Measurements from ENCODE around the gene PSMC3.

The PSMC3 gene

DNA sequence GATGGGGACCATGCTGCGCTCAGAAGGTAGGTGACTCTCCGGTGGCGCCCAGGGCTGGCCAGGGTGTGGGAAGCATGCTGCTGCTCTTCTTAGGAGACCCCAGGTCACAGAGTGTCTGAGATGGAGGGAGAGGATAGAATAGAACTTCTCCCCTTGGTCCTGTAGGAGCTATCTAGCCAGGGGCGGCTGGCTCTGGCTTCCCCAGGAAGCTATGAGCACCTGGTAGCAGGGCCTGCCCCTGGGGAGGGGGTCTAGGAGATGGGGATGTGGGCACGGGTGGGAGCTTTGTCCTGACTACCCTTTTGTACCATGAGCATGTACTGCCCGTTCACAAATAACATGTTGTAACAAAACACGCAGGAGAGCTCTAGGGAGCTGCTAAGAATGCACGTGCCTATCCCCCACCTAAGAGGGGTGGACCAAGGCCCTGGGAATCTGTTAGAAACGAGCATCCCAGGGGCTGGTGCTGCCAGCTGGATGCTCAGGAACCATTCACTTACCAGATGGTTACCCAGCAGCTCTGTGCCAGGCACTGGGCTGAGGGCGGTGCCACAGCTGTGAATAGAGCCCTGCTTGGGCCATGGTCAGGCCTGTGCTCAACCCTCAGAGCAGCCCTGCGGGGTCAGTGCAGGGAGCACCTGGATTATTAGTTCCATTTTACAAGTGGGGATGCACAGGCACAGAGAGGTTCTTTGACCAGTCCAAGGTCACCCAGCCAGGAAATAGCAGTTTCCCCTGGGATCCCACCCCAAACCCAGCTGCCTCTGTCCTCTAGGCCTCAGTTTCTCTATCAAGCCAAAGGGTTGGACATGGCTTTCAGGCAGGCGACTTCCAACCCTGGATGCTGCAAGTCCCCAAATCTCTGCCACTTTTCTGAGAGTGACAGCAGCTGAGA, 15.6 kb downstream of the PSMC3 start:
- DNase-seq (ENCODE audit: low read depth) = no peak
- H3K4me3 ChIP-seq (ENCODE audit: low read length) = peak overlapping the region; percentile 98
- peaks cover 55% of the 10 kb centered on the region for H3K4me1 ChIP-seq (ENCODE audit: control insufficient read depth, insufficient read depth, low read length)
- H3K27me3 ChIP-seq (replicated peaks; ENCODE audit: control insufficient read depth, insufficient read depth, low read length) = no peaks in the 10 kb centered on the region
- H3K9me3 ChIP-seq (ENCODE audit: control insufficient read depth, low read length) = no peaks in the 10 kb centered on the region
- peaks cover 30% of the 10 kb centered on the region for H3K36me3 ChIP-seq (ENCODE audit: control insufficient read depth, insufficient read depth, low read length, severe bottlenecking)
- H3K9ac ChIP-seq (ENCODE audit: low read length) = peak overlapping the region; percentile 99

DNA sequence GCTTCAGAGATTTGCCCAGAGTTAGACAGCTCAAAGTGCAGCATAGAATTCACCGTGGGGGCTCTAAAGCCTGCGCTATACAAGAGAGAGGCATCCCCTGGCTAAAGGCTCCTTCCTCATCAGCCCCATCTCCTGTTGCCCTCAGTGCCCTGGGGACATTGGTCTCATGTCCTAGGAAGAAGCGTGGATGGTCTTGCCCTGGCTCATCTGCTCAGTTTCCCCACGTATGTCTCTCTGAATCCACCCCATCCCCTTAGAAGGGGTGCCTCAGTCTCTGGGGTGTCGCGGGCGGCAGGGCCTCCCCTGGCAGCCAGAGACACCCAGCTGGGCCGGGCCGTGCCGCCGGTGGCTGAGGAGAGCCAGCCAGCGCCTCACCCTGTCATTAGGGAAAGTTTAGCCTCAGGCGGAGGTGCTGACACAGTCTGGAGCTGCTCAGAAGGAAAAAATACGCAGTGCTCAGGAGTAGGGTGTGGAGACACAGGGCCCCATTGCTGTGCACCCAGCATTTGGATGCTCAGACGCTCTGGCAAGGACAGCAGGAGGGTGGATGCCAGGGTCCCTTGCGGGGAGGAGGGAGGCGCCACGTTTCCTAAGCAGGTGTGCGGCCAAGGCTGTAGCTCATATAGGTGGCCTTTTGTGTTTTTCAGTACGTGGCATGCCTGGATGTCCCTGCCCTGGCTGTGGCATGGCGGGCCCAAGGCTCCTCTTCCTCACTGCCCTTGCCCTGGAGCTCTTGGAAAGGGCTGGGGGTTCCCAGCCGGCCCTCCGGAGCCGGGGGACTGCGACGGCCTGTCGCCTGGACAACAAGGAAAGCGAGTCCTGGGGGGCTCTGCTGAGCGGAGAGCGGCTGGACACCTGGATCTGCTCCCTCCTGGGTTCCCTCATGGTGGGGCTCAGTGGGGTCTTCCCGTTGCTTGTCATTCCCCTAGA, 16.5 kb downstream of the PSMC3 start:
- H3K9me3 ChIP-seq (ENCODE audit: control insufficient read depth, low read length) = no peaks in the 10 kb centered on the region
- H3K36me3 ChIP-seq (ENCODE audit: control insufficient read depth, insufficient read depth, low read length, severe bottlenecking) = peaks cover 24% of the 10 kb centered on the region
- peak; percentile 41 for DNase-seq (ENCODE audit: low read depth)
- H3K27me3 ChIP-seq (replicated peaks; ENCODE audit: control insufficient read depth, insufficient read depth, low read length) = no peaks in the 10 kb centered on the region
- H3K4me1 ChIP-seq (ENCODE audit: control insufficient read depth, insufficient read depth, low read length) = peaks cover 47% of the 10 kb centered on the region
- peak overlapping the region; percentile 99 for H3K9ac ChIP-seq (ENCODE audit: low read length)
- H3K4me3 ChIP-seq (ENCODE audit: low read length) = peak overlapping the region; percentile 98

DNA sequence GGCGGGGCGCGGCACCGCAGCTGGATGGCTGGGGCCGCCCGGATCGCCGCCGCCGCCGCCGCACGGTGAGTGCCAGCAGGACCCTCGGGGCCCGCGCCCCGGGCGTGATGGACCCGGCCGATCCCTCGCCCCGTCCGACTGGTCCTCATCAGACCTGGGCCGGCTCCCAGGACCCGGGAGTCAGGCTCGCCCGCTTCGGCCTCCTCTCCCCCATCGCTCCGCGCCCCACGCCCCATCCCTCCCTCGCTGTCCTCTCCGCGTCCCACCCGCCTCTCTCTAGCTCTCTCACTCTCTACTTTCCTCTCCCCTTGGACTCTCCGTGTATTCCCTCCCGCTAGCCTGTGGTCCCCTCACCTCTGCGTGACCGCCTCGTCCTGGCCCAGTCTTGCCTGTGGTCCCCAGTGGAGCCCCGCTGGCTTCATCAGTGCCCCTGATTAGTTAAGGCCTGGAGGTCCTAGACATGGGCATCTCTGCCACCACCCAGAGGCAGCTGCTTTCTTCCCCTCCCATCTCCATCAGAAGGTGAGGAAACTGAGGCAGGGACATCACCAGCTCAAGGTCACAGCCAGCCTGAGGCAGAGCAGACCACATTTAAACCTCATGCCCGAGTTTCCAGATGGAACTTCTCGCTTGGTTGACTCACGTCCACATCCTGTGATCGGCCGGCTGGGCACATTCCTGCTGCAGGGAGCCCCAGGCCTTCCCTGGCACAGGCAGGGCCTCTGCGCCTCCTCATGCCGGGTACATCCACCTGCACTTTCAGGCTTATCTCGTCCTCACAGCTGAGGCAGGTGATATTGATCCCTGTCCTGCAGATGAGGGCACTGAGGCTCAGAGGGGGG, 17.4 kb downstream of the PSMC3 start:
- H3K9me3 ChIP-seq (ENCODE audit: control insufficient read depth, low read length) = no peaks in the 10 kb centered on the region
- peaks cover 16% of the 10 kb centered on the region for H3K36me3 ChIP-seq (ENCODE audit: control insufficient read depth, insufficient read depth, low read length, severe bottlenecking)
- DNase-seq (ENCODE audit: low read depth) = peak; percentile 91
- peak overlapping the region; percentile 99 for H3K9ac ChIP-seq (ENCODE audit: low read length)
- no peaks in the 10 kb centered on the region for H3K27me3 ChIP-seq (replicated peaks; ENCODE audit: control insufficient read depth, insufficient read depth, low read length)
- H3K4me1 ChIP-seq (ENCODE audit: control insufficient read depth, insufficient read depth, low read length) = peaks cover 39% of the 10 kb centered on the region
- peak overlapping the region; percentile 98 for H3K4me3 ChIP-seq (ENCODE audit: low read length)

DNA sequence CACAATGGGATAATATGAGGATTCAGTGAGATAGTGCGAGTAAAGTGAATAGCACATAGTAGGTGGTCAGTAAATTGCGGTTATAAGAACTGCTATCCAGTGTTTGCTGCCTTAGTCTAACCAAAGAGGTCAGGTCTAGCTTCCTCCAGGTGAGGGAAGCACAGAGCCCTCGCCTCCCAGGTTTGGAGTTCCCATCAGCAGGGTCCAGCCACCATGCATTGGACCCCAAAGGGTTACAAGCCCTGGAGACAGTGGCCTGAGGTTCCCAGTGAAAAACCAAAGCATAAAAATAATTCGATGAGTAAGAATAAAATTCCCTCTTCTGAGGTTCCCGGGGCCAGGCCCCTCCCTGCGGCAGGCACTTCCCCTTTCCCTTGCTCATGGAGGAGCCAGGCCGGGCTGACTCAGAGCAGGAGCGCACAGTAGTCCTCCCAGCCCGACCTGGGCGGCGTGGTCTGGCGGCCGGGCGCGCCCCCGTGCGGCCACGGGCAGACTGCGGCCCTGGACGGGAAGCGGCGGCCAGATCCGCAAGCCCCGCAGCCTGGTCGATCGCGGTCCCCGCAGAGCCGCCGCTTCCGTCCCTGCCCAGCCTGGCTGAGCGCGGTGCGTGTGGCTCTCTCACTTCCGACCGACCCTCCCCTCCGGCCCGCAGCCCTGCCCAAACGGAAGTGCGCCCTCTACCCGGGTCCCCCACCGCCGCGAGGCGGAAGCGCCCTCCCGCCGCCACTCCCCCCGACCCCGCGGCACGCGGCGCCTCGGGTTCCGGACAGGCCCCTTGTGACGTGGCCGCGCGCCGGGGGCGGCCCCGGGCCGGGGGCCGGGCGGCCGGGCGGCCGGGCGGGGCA, 18.3 kb downstream of the PSMC3 start, which contains the start of gene SLC39A13:
Gene SLC39A13 (plus strand): TSS at position 845 of the 845 bp plus-strand sequence. CDS start 1,505 bp downstream, outside the sequence.
- Histone ChIP-seq H3K27me3 (replicated peaks; ENCODE audit: control insufficient read depth, insufficient read depth, low read length) (no peaks in the 10 kb centered on the region), H3K9ac (ENCODE audit: low read length) (peak within 1 kb of the TSS; percentile 99), H3K9me3 (ENCODE audit: control insufficient read depth, low read length) (no peaks in the 10 kb centered on the region), H3K4me1 (ENCODE audit: control insufficient read depth, insufficient read depth, low read length) (peaks cover 32% of the 10 kb centered on the region), H3K36me3 (ENCODE audit: control insufficient read depth, insufficient read depth, low read length, severe bottlenecking) (peaks cover 13% of the 10 kb centered on the region), H3K4me3 (ENCODE audit: low read length) (peak within 1 kb of the TSS; percentile 98)
- peak; percentile 97 for DNase-seq (ENCODE audit: low read depth)

DNA sequence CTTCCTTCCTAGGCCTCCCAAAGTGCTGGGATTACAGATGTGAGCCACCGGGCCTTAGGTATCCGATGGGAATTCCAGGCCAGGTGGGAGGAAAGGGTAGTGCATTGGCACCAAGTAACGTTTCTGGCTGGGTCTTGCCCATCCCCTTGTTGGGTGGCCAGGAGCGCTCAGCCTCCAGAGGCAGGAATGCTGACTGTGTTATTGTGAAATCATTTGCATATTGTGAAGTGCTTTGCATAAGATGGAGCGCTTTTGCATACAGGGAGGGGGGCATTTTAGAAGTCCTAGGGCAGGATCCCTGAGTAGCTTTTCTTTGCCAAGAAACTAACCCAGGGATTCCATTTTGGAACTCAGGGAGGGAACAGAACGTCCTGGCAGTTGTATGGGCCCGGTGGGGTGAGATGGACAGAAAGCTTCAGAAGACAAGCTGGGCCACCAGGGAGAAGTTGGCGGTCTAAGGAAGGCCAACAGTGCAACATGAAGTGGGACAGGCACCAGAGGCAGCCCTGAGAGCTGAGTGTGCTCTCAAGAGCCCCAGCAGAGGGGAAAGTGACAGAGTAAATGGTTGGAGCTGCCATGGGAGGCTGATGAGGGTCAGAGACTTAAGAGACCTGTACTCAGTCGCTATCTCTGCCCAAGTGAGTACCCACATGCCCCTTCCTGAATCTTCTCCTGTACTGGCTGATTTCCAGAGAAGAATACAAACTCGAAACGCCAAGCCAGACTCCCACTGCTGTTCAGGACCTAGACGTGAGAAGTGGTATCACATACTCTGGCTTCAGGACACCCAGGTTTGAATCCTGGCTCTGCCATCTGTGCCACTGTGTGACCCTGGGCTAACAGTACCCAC, 19.1 kb downstream of the PSMC3 start:
- H3K4me3 ChIP-seq (ENCODE audit: low read length) = peak overlapping the region; percentile 89
- H3K27me3 ChIP-seq (replicated peaks; ENCODE audit: control insufficient read depth, insufficient read depth, low read length) = no peaks in the 10 kb centered on the region
- DNase-seq (ENCODE audit: low read depth) = peak; percentile 37
- peaks cover 32% of the 10 kb centered on the region for H3K4me1 ChIP-seq (ENCODE audit: control insufficient read depth, insufficient read depth, low read length)
- H3K9me3 ChIP-seq (ENCODE audit: control insufficient read depth, low read length) = no peaks in the 10 kb centered on the region
- H3K9ac ChIP-seq (ENCODE audit: low read length) = peak overlapping the region; percentile 96
- H3K36me3 ChIP-seq (ENCODE audit: control insufficient read depth, insufficient read depth, low read length, severe bottlenecking) = peaks cover 13% of the 10 kb centered on the region

DNA sequence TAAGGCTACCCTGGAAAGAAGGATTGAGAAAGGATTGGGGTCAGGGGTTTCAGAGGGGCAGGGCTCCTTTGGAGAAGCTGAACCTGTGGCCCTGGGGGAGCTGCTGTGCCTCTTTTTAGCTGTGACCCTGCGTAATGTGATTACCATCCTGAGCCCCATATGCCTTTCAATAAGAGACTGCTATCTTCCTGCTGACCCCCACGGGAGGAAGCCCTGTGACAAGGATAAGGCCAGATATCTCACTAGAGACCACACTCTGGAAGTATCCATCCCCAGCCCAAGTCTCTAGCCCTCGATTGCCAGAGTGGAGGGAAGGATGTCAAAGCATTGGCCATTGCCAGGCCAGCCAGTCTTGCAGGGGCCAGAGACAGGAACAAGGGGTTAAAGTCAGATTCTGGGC, 22.7 kb downstream of the PSMC3 start:
- peaks cover 24% of the 10 kb centered on the region for H3K4me1 ChIP-seq (ENCODE audit: control insufficient read depth, insufficient read depth, low read length)
- DNase-seq (ENCODE audit: low read depth) = no peak
- H3K9me3 ChIP-seq (ENCODE audit: control insufficient read depth, low read length) = no peaks in the 10 kb centered on the region
- no peak overlapping the region for H3K4me3 ChIP-seq (ENCODE audit: low read length)
- no peak overlapping the region for H3K9ac ChIP-seq (ENCODE audit: low read length)
- H3K36me3 ChIP-seq (ENCODE audit: control insufficient read depth, insufficient read depth, low read length, severe bottlenecking) = no peaks in the 10 kb centered on the region
- H3K27me3 ChIP-seq (replicated peaks; ENCODE audit: control insufficient read depth, insufficient read depth, low read length) = no peaks in the 10 kb centered on the region

DNA sequence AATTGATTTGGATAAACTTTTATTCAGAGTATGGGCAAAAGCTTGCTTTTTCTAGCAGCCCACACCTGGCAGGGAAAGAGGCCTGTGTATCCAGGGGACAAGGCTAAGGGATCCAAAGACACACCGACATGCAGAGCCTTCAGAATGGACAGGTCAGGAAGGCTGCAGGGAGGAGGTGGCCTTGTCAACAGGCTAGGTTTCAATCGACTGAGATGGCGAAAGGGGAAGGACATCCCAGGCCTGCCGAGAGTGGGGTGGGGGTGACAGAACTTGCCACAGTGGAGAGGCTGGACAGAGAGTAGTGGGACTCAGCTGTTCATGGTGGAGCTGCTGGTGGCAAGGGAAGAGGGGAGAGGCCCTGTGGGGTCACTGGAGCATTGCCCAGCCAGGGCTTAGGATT, 23.1 kb downstream of the PSMC3 start:
- no peaks in the 10 kb centered on the region for H3K9me3 ChIP-seq (ENCODE audit: control insufficient read depth, low read length)
- peaks cover 24% of the 10 kb centered on the region for H3K4me1 ChIP-seq (ENCODE audit: control insufficient read depth, insufficient read depth, low read length)
- DNase-seq (ENCODE audit: low read depth) = no peak

DNA sequence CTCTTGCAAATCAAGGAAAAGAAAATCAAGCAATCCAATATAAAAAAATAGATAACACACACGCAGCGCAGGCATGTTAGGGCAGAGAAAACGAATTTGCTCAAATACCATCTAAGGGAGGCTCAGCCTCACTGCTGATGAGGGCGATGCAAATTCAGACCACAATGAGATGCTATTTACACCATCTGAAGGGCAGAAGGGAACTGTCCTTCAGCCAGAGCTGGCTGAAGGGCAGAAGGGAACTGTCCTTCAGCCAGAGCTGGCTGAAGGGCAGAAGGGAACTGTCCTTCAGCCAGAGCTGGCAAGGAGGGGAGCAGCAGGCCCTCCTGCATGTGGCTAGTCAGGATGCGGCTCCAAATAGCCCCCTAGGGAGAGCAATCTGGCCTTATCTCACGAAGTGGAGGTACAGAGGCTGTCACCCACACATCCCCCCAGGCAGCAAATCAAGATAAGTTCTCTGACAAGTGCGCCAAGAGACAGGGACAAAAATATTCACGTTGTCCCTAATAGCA, 25.4 kb downstream of the PSMC3 start:
- peak overlapping the region; percentile 70 for H3K9ac ChIP-seq (ENCODE audit: low read length)
- H3K36me3 ChIP-seq (ENCODE audit: control insufficient read depth, insufficient read depth, low read length, severe bottlenecking) = no peaks in the 10 kb centered on the region
- H3K4me3 ChIP-seq (ENCODE audit: low read length) = no peak overlapping the region
- no peak for DNase-seq (ENCODE audit: low read depth)
- H3K9me3 ChIP-seq (ENCODE audit: control insufficient read depth, low read length) = no peaks in the 10 kb centered on the region
- peaks cover 12% of the 10 kb centered on the region for H3K4me1 ChIP-seq (ENCODE audit: control insufficient read depth, insufficient read depth, low read length)
- H3K27me3 ChIP-seq (replicated peaks; ENCODE audit: control insufficient read depth, insufficient read depth, low read length) = no peaks in the 10 kb centered on the region

More for the DNA sequence above, 23.1 kb downstream of the PSMC3 start:
- Histone ChIP-seq H3K4me3 (ENCODE audit: low read length) (no peak overlapping the region), H3K27me3 (replicated peaks; ENCODE audit: control insufficient read depth, insufficient read depth, low read length) (no peaks in the 10 kb centered on the region), H3K9ac (ENCODE audit: low read length) (no peak overlapping the region), H3K36me3 (ENCODE audit: control insufficient read depth, insufficient read depth, low read length, severe bottlenecking) (no peaks in the 10 kb centered on the region)

DNA sequence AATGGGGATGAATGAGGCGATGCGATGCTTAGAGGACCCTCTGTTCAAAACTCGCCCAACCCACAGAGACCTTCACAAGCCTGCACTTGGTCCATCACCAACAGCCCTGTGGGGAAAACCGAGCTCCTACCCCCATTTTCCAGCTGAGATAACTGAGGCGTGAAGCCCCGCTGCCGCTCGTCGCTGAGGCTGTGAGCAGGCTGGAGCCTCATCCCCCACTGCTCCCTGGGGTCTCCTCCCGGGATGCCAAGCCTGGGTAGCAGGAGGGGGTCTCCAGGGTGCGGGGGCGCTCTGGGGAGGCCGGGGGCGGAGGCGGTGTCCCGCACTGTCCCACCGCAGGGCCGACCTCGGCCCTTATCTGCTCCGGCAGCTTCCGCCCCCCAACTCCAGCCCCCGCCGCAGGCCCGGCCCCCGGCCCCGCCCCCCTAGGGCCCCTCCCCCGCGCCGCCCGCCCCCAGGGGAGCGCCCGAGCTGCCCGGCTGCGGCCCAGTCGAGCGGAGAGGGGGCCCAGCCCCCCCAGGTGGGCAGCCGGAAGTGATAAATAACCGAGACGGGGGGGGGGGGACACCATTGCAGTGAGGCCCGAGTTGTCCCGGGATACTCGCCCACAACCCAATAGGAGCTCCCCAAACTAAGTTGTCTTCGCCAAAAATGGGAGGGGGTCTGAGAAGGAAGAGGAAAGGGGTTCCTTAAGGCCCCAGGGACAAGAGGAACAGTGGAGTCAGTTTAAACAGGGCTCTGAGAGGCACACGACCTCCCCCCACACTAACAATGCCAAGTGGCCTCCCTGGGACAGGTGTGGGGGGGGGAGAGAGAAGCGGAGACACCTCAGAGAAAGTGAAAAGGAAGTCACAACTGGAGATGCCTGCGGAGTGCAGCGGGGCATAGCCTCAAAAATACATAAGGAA, 26.1 kb downstream of the PSMC3 start:
- no peak for DNase-seq (ENCODE audit: low read depth)
- Histone ChIP-seq H3K4me3 (ENCODE audit: low read length) (peak overlapping the region; percentile 61), H3K9ac (ENCODE audit: low read length) (peak overlapping the region; percentile 70), H3K9me3 (ENCODE audit: control insufficient read depth, low read length) (no peaks in the 10 kb centered on the region), H3K27me3 (replicated peaks; ENCODE audit: control insufficient read depth, insufficient read depth, low read length) (no peaks in the 10 kb centered on the region), H3K36me3 (ENCODE audit: control insufficient read depth, insufficient read depth, low read length, severe bottlenecking) (no peaks in the 10 kb centered on the region), H3K4me1 (ENCODE audit: control insufficient read depth, insufficient read depth, low read length) (peaks cover 12% of the 10 kb centered on the region)

All from adipocyte (in vitro differentiated cells).